Calu3 (cell line): ENCODE measurements around the gene LY9. TPM values are rescaled to one million over a fixed set of nuclear protein-coding genes. Genes with fewer than 3 reads are reported as not detected.

ENCODE experiments used
- BruUV-seq: library from RNA; stranded (reverse); fragments of 400-500 nt; replicated peaks from 2 replicates; lab custom pipeline; 2021; lab: Mats Ljungman, UMichigan
- CTCF ChIA-PET: fragments of 300-600 bp; sonication (Branson Sonifier 250); formaldehyde crosslinking; loops from one replicate; lab custom pipeline; 2022; ENCODE audit warnings: antibody characterized with exemption; lab: Charles Lee
- DNase-seq: peaks from one replicate; pipeline ENCODE4 v3.0.0; 2022
- H3K27ac Mint-ChIP-seq: one replicate; pipeline ENCODE4 v1.8.0; 2022; ENCODE audit warnings: mixed read lengths; ENCODE audit not compliant: unreplicated experiment
- H3K27me3 Mint-ChIP-seq: one replicate; pipeline ENCODE4 v1.8.0; 2022; ENCODE audit warnings: mixed read lengths; ENCODE audit not compliant: unreplicated experiment
- H3K36me3 Mint-ChIP-seq: one replicate; pipeline ENCODE4 v1.8.0; 2022; ENCODE audit warnings: mild to moderate bottlenecking, moderate library complexity, mixed read lengths; ENCODE audit not compliant: insufficient read depth, unreplicated experiment
- H3K4me1 Mint-ChIP-seq: one replicate; pipeline ENCODE4 v1.8.0; 2022; ENCODE audit warnings: mild to moderate bottlenecking, low read depth, mixed read lengths; ENCODE audit not compliant: unreplicated experiment
- H3K4me3 Mint-ChIP-seq: one replicate; pipeline ENCODE4 v1.8.0; 2022; ENCODE audit warnings: mild to moderate bottlenecking, low read depth, moderate library complexity, mixed read lengths; ENCODE audit not compliant: unreplicated experiment
- H3K9me3 Mint-ChIP-seq: one replicate; pipeline ENCODE4 v1.8.0; 2022; ENCODE audit warnings: low read depth, mixed read lengths; ENCODE audit not compliant: unreplicated experiment
- intact Hi-C: fragments of 100-400 bp; cut with micrococcal nuclease; formaldehyde crosslinking; loops from one replicate; pipeline ENCODE4 v1.10.0; 2022; ENCODE audit not compliant: unreplicated experiment
- total RNA-seq: library from RNA; stranded (reverse); gene quantifications from 2 replicates; pipeline ENCODE4 v1.2.3, GENCODE V29; 2022
- TF ChIP-seq, protein P1 (sequence below): fragments of 200-600 bp; IDR thresholded peaks from one replicate; pipeline ENCODE4 v1.8.0; 2022; ENCODE audit warnings: antibody characterized with exemption; ENCODE audit not compliant: unreplicated experiment

LY9 gene
- total RNA-seq, 1 experiment from 2014 or later: not detected

DNA sequence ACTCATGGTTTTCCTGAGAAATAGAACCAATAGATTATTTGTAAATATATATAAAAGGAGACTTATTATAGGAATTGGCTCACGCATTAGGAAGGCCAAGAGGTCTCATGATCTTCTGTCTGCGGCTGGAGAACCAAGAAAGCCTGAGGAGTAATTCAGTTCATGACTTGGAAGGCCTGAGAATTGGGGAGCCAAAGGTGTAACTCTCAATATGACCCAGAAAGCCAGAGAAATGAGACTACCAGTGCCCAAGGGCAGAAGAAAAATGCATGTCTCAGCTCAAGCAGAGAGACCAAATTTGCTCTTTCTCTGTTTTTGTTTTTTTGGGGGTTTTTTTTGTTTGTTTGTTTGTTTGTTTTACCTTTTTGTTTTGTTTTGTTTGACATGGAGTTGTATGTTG, 37.5 kb upstream of the LY9 start:
- TF ChIP-seq, protein P1, sequence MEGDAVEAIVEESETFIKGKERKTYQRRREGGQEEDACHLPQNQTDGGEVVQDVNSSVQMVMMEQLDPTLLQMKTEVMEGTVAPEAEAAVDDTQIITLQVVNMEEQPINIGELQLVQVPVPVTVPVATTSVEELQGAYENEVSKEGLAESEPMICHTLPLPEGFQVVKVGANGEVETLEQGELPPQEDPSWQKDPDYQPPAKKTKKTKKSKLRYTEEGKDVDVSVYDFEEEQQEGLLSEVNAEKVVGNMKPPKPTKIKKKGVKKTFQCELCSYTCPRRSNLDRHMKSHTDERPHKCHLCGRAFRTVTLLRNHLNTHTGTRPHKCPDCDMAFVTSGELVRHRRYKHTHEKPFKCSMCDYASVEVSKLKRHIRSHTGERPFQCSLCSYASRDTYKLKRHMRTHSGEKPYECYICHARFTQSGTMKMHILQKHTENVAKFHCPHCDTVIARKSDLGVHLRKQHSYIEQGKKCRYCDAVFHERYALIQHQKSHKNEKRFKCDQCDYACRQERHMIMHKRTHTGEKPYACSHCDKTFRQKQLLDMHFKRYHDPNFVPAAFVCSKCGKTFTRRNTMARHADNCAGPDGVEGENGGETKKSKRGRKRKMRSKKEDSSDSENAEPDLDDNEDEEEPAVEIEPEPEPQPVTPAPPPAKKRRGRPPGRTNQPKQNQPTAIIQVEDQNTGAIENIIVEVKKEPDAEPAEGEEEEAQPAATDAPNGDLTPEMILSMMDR: no peak
- no TSS peak for BruUV-seq
- peaks cover 5% of the 10 kb centered on the region for H3K9me3 Mint-ChIP-seq
- H3K4me3 Mint-ChIP-seq: no peak overlapping the region
- CTCF ChIA-PET: no interaction called here
- H3K27me3 Mint-ChIP-seq: peaks cover 14% of the 10 kb centered on the region
- H3K4me1 Mint-ChIP-seq: no peaks in the 10 kb centered on the region
- intact Hi-C loops: no loop called here
- no peak overlapping the region for H3K27ac Mint-ChIP-seq
- H3K36me3 Mint-ChIP-seq: no peaks in the 10 kb centered on the region
- no peak for DNase-seq

DNA sequence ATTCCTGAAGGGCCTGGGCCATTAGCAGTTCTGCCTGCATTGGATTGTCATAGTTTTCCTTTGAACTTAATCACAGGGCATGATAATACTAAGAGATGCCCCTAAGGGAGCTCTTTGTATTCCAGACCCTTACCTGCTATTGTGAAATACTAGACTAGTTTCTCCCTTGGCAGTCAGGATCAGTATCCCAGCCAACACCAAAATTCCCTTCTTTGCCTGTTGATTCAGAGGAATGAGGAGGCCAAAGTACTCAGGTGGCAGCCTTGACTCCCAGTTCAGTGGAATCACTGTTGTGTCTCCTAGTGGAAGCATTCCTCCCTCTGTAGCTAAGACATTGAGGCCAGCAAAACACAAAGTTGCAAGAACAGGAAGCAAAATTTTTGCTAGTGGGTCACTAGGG, 36.2 kb upstream of the LY9 start:
- H3K4me3 Mint-ChIP-seq: no peak overlapping the region
- H3K9me3 Mint-ChIP-seq: peaks cover 5% of the 10 kb centered on the region
- no peaks in the 10 kb centered on the region for H3K4me1 Mint-ChIP-seq
- TF ChIP-seq, protein P1: no peak
- H3K27ac Mint-ChIP-seq: no peak overlapping the region
- CTCF ChIA-PET: no interaction called here
- BruUV-seq: no TSS peak
- intact Hi-C loops: no loop called here
- no peak for DNase-seq
- peaks cover 14% of the 10 kb centered on the region for H3K27me3 Mint-ChIP-seq
- H3K36me3 Mint-ChIP-seq: no peaks in the 10 kb centered on the region

DNA sequence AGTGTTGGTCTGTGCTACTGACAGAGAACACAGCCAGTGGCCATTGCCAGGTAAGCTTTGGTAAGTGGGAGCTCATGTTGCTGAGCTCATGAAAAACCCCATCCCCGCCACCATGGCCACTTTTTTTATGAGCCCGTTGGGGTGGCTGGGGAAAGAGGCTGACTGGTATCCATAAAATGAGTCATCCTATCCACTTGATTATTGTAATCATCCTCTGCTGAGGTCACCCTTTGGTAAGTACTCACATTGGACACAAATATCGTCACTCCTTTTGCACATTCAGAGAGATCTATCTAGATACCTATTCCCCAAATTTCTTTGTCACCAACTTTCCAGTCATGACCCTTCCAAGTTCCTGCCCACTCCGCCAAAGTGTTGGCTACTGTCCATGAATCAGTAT, 34.9 kb upstream of the LY9 start:
- Mint-ChIP-seq H3K9me3 (peaks cover 5% of the 10 kb centered on the region), H3K36me3 (no peaks in the 10 kb centered on the region), H3K4me3 (no peak overlapping the region)

DNA sequence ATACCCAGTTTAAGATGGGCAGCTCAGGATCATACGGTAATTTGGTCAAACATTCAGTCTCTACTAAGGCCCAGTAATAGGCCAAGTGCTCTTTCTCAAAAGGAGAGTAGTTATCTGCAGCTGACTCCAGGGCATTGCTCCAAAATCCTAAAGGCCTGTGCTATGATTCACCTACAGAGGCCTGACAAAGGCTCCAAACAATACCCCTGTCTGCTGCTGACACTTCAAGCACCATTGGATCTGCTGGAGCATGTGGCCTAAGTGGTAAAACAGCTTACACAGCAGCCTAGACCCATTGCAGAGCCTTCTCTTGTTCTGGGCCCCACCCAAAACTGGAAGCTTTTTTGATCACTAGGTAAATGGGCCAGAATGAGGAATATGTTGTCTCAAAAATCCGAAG, 34.1 kb upstream of the LY9 start:
- Mint-ChIP-seq H3K9me3 (peaks cover 7% of the 10 kb centered on the region), H3K36me3 (no peaks in the 10 kb centered on the region), H3K4me1 (no peaks in the 10 kb centered on the region), H3K4me3 (no peak overlapping the region), H3K27ac (no peak overlapping the region), H3K27me3 (peaks cover 14% of the 10 kb centered on the region)
- CTCF ChIA-PET: no interaction called here
- intact Hi-C loops: no loop called here
- TF ChIP-seq, protein P1: no peak
- no peak for DNase-seq
- no TSS peak for BruUV-seq

More for the DNA sequence above, 34.9 kb upstream of the LY9 start:
- TF ChIP-seq, protein P1: no peak
- Mint-ChIP-seq H3K27ac (no peak overlapping the region), H3K4me1 (no peaks in the 10 kb centered on the region), H3K27me3 (peaks cover 14% of the 10 kb centered on the region)
- CTCF ChIA-PET: no interaction called here
- BruUV-seq: no TSS peak
- intact Hi-C loops: no loop called here
- no peak for DNase-seq
